K562 (cell line): ENCODE measurements around the gene RNF40. TPM values are rescaled to one million over a fixed set of nuclear protein-coding genes. Genes with fewer than 3 reads are reported as not detected.

Experiments used
- ATAC-seq: fragments of 200-7000 bp; cut with Tn5 transposase; 3 replicates; pipeline ENCODE4 v1.9.1; 2020; ENCODE audit warnings: moderate library complexity
- BruUV-seq: library from RNA; stranded (reverse); fragments of 400-500 nt; replicated peaks from 2 replicates; lab custom pipeline; 2021; lab: Mats Ljungman, UMichigan
- CTCF ChIA-PET: fragments of 300-600 bp; formaldehyde crosslinking; extraction: SDS; loops from one replicate; lab custom pipeline; 2021; ENCODE audit warnings: low intra/inter-chr PET ratio; lab: Yijun Ruan, JAX
- POLR2A ChIA-PET: fragments of 300-600, 350-650 bp; sonication (Branson Sonifier 250); formaldehyde crosslinking; extraction: SDS; loops from one replicate; lab custom pipeline; 2021; ENCODE audit warnings: antibody characterized with exemption, inconsistent platforms; lab: Yijun Ruan, JAX
- DNase-seq, 4 experiments: peaks; one replicate each; pipeline versions ENCODE4 v3.0.0 to v3.0.0-alpha.2; 2011 to 2018; ENCODE audit warnings: low spot score in 3 of 4, mixed read lengths in 3 of 4; ENCODE audit errors: extremely low read depth in 1 of 4
- FAIRE-seq: peaks from 2 replicates; lab custom pipeline; 2011; peaks lifted over from hg19 to GRCh38; lab: Jason Lieb, UNC
- H2AFZ ChIP-seq: 2 replicates; pipeline ENCODE4 v1.6.0; 2011; ENCODE audit warnings: low read depth, low read length, control low read depth, inconsistent platforms
- H3K27ac ChIP-seq: fragments of 200-600 bp; 3 replicates; pipeline ENCODE4 v1.8.0; 2011; ENCODE audit warnings: low read depth, mild to moderate bottlenecking, control low read depth, inconsistent platforms, low read length, moderate library complexity, mixed read lengths; ENCODE audit errors: extremely low read depth
- H3K27me3 ChIP-seq, 2 experiments: fragments of 300-600 bp in 1 of 2; 2 replicates in 1 of 2; 3 replicates in 1 of 2; pipeline versions ENCODE4 v1.6.0 to v1.8.0; 2011; ENCODE audit warnings: inconsistent platforms in 2 of 2, low read length in 2 of 2, mild to moderate bottlenecking in 1 of 2, mixed read lengths in 1 of 2, moderate library complexity in 1 of 2; ENCODE audit not compliant: control insufficient read depth in 2 of 2, insufficient read depth in 2 of 2
- H3K36me3 ChIP-seq: fragments of 300-600 bp; 3 replicates; pipeline ENCODE4 v1.8.0; 2011; ENCODE audit warnings: mild to moderate bottlenecking, low read length, inconsistent platforms; ENCODE audit not compliant: control insufficient read depth, insufficient read depth
- H3K4me1 ChIP-seq, 2 experiments: fragments of 200-600 bp in 1 of 2; replicated peaks in 1 of 2; 2 replicates in 1 of 2; 3 replicates in 1 of 2; pipeline versions ENCODE4 v1.5.1 to v1.8.0; 2011; ENCODE audit warnings: inconsistent platforms in 2 of 2, low read length in 2 of 2, mild to moderate bottlenecking in 1 of 2, mixed read lengths in 1 of 2, moderate library complexity in 1 of 2; ENCODE audit not compliant: control insufficient read depth in 2 of 2, insufficient read depth in 2 of 2
- H3K4me2 ChIP-seq: 2 replicates; pipeline ENCODE4 v1.6.1; 2011; ENCODE audit warnings: low read length, control low read depth, inconsistent platforms, mixed read lengths; ENCODE audit not compliant: insufficient read depth
- H3K4me3 ChIP-seq: fragments of 200-600 bp; sonication (generic), shearing (Covaris generic); 2 replicates; pipeline ENCODE4 v1.5.1; 2016; ENCODE audit warnings: control low read depth, inconsistent platforms
- H3K79me2 ChIP-seq: fragments of 200-600 bp; 3 replicates; pipeline ENCODE4 v1.8.0; 2011; ENCODE audit warnings: low read length, inconsistent platforms; ENCODE audit not compliant: control insufficient read depth, insufficient read depth
- H3K9ac ChIP-seq, 2 experiments: 2 replicates each; pipeline versions ENCODE4 v1.6.0 to v1.6.1; 2011; ENCODE audit warnings: low read depth in 2 of 2, low read length in 2 of 2, control low read depth in 1 of 2, inconsistent platforms in 1 of 2, mild to moderate bottlenecking in 1 of 2, mixed read lengths in 1 of 2; ENCODE audit not compliant: insufficient read depth in 1 of 2
- H3K9me1 ChIP-seq: one replicate; pipeline ENCODE4 v1.6.0; 2011; ENCODE audit warnings: inconsistent platforms, mild to moderate bottlenecking, low read length, moderate library complexity; ENCODE audit not compliant: control insufficient read depth, insufficient read depth
- H3K9me3 ChIP-seq: replicated peaks from 2 replicates; pipeline ENCODE4 v1.5.1; 2011; ENCODE audit warnings: low read depth, low read length, inconsistent platforms; ENCODE audit not compliant: control insufficient read depth, insufficient read depth
- H4K20me1 ChIP-seq: replicated peaks from 2 replicates; pipeline ENCODE4 v1.6.1; 2011; ENCODE audit warnings: low read length, inconsistent platforms, mixed read lengths; ENCODE audit not compliant: control insufficient read depth, insufficient read depth
- ASH1L ChIP-seq: fragments of 450-650 bp; IDR thresholded peaks from 2 replicates; pipeline ENCODE4 v1.6.1; 2018; ENCODE audit warnings: borderline replicate concordance, mild to moderate bottlenecking, low read depth; ENCODE audit not compliant: partially characterized antibody
- DNMT1 ChIP-seq: fragments of 450-650 bp; IDR thresholded peaks from 2 replicates; pipeline ENCODE4 v1.6.1; 2016; ENCODE audit warnings: antibody characterized with exemption, mild to moderate bottlenecking
- E2F3 ChIP-seq: fragments of 250-450 bp; sonication (Bioruptor Pico); IDR thresholded peaks from 2 replicates; pipeline ENCODE4 v1.4.0; 2020; ENCODE audit warnings: mild to moderate bottlenecking
- HOXB6 ChIP-seq: fragments of 250-450 bp; sonication (Bioruptor Pico); IDR thresholded peaks from 2 replicates; pipeline ENCODE4 v1.5.1; 2022; ENCODE audit warnings: mild to moderate bottlenecking, borderline replicate concordance
- KAT7 ChIP-seq: sonication (generic); formaldehyde crosslinking; IDR thresholded peaks from 2 replicates; pipeline ENCODE4 v1.8.0; 2022; ENCODE audit warnings: missing genetic modification reagents, mild to moderate bottlenecking, borderline replicate concordance
- SLC30A9 ChIP-seq: fragments of 250-450 bp; sonication (Bioruptor Pico); IDR thresholded peaks from 2 replicates; pipeline ENCODE4 v1.8.0; 2022; ENCODE audit warnings: mild to moderate bottlenecking, moderate library complexity
- YY1 ChIP-seq, 3 experiments: IDR thresholded peaks; 2 replicates each; pipeline ENCODE4 v1.6.1; 2011; ENCODE audit warnings: low read length in 2 of 3, mild to moderate bottlenecking in 2 of 3, moderate library complexity in 2 of 3, borderline replicate concordance in 1 of 3, control low read depth in 1 of 3, low read depth in 1 of 3; ENCODE audit not compliant: insufficient read depth in 3 of 3, insufficient replicate concordance in 2 of 3, control insufficient read depth in 1 of 3, insufficient read length in 1 of 3; ENCODE audit errors: extremely low read depth in 1 of 3
- ZBTB8A ChIP-seq: fragments of 450-650 bp; IDR thresholded peaks from 2 replicates; pipeline ENCODE4 v1.6.1; 2018; ENCODE audit warnings: mild to moderate bottlenecking, moderate library complexity; ENCODE audit not compliant: partially characterized antibody
- WGBS: fragments of 100-300 bp; shearing (Covaris generic); methylation state at CpG from one replicate; pipeline ENCODE4 v1.1.6; 2016; ENCODE audit warnings: low coverage, mixed read lengths; ENCODE audit not compliant: insufficient coverage; ENCODE audit errors: missing lambda C conversion rate; 5-methylcytosine and 5-hydroxymethylcytosine counted together
- in situ Hi-C: fragments of 300-500 bp; cut with MboI; formaldehyde crosslinking; loops from 4 replicates; pipeline ENCODE4 v1.15.0; 2018; ENCODE audit warnings: inconsistent platforms, mixed read lengths
- intact Hi-C: fragments of 100-400 bp; cut with micrococcal nuclease; formaldehyde crosslinking; loops from 2 replicates; pipeline ENCODE4 v1.14.2; 2022
- polyA plus RNA-seq, 8 experiments: library from polyadenylated mRNA; depleted of rRNA in 4 of 8; stranded (reverse) in 5 of 8; unstranded in 3 of 8; fragments of >200 nt; fragmentation: Nextera tagmentation in 2 of 8; fragmentation: Illumina TruSeq in 1 of 8; extraction: Ambion mirVana in 2 of 8; extraction: Trizol in 1 of 8; gene quantifications; 2 replicates each; pipeline versions ENCODE4 v1.2.1 to v1.2.3, GENCODE V29; 2011 to 2014; ENCODE audit warnings: inconsistent platforms in 1 of 8, missing spikeins in 1 of 8
- total RNA-seq, 7 experiments: library from RNA; depleted of rRNA in 6 of 7; stranded (reverse); fragments of >200 nt in 6 of 7; fragmentation: Illumina TruSeq in 2 of 7; extraction: Trizol in 2 of 7; gene quantifications; 2 replicates each; pipeline versions ENCODE4 v1.2.1 to v1.2.3, GENCODE V29; 2011 to 2021; ENCODE audit warnings: low replicate concordance in 1 of 7
- TF ChIP-seq, protein P1 (sequence below): fragments of 250-450 bp; sonication (Bioruptor Pico); IDR thresholded peaks from 2 replicates; pipeline ENCODE4 v1.5.0; 2020; ENCODE audit warnings: mild to moderate bottlenecking
- TF ChIP-seq, protein P2 (sequence below): fragments of 450-650 bp; IDR thresholded peaks from 2 replicates; pipeline ENCODE4 v1.6.1; 2016; ENCODE audit warnings: low read depth, mild to moderate bottlenecking, moderate library complexity
- TF ChIP-seq, protein P3 (sequence below): sonication (generic); formaldehyde crosslinking; IDR thresholded peaks from 2 replicates; pipeline ENCODE4 v1.8.1; 2023; ENCODE audit warnings: mild to moderate bottlenecking, missing genetic modification reagents
- TF ChIP-seq, protein P4 (sequence below): fragments of 450-650 bp; IDR thresholded peaks from 2 replicates; pipeline ENCODE4 v1.6.1; 2016; ENCODE audit warnings: borderline replicate concordance

RNF40 gene
- total and polyA plus RNA-seq, 9 of the 15 experiments (the other 6 are each of a cell fraction or from before 2014, with no cell fraction given): 6.2 to 129 (median 81.5) TPM

DNA sequence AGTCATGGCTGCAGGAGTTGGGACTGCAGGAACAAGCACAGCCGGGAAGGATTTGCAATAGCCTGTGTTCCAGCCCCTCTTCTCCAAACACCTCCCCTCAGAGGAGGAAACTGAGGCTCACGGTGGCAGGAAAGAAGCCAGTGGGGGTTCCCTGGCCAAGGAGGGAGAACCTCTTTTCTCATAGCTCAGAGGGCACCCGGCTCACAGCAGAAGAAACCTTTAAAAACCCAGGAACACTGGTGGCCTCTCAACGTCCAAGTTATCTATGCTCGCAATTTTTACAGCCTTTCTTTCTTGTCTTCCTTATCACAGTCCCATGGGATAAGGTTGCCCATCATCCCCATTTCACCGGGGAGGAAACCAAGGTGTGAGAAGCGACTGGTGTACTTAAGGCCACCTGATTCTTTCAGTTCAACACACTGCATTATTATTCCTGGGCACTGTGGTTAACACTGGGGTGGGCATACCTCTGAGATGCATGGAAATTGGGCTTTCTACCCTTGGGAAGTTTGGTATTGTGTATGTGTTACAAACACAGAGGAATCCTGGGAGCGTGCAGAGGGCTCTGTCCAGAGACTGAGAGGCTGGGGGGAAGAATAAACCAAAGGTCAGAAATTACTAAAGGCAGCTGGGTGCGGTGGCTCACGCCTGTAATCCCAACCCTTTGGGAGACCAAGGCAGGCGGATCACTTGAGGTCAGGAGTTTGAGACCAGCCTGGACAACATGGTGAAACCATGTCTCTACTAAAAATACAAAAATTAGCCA lies 25.7 kb downstream of the RNF40 start:
- Histone ChIP-seq H3K4me1 (peaks cover 14 to 26% of the 10 kb centered on the region in 2 experiments; a peak in 4 of 5 replicates), H3K4me3 (peak overlapping the region; percentile 73), H3K79me2 (peaks cover 27% of the 10 kb centered on the region), H4K20me1 (no peaks in the 10 kb centered on the region), H3K4me2 (peak overlapping the region; percentile 86), H3K9ac (peak overlapping the region; percentile 88 to 98), H2AFZ (peak overlapping the region; percentile 95), H3K27me3 (no peaks in the 10 kb centered on the region), H3K9me3 (no peaks in the 10 kb centered on the region), H3K9me1 (no peaks in the 10 kb centered on the region), H3K27ac (peak overlapping the region; percentile 87), H3K36me3 (peaks cover 25% of the 10 kb centered on the region; the same call in 1 of the 3 replicates)
- TF ChIP-seq ASH1L: no peak
- TF ChIP-seq, protein P1, sequence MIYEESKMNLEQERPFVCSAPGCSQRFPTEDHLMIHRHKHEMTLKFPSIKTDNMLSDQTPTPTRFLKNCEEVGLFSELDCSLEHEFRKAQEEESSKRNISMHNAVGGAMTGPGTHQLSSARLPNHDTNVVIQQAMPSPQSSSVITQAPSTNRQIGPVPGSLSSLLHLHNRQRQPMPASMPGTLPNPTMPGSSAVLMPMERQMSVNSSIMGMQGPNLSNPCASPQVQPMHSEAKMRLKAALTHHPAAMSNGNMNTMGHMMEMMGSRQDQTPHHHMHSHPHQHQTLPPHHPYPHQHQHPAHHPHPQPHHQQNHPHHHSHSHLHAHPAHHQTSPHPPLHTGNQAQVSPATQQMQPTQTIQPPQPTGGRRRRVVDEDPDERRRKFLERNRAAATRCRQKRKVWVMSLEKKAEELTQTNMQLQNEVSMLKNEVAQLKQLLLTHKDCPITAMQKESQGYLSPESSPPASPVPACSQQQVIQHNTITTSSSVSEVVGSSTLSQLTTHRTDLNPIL (CRISPR knock-in tag): no peak
- no peak for TF ChIP-seq E2F3 (CRISPR knock-in tag)
- TF ChIP-seq, protein P2, sequence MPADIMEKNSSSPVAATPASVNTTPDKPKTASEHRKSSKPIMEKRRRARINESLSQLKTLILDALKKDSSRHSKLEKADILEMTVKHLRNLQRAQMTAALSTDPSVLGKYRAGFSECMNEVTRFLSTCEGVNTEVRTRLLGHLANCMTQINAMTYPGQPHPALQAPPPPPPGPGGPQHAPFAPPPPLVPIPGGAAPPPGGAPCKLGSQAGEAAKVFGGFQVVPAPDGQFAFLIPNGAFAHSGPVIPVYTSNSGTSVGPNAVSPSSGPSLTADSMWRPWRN: no peak
- no peak for TF ChIP-seq SLC30A9 (CRISPR knock-in tag)
- no peak for TF ChIP-seq HOXB6 (CRISPR knock-in tag)
- TF ChIP-seq, protein P3, sequence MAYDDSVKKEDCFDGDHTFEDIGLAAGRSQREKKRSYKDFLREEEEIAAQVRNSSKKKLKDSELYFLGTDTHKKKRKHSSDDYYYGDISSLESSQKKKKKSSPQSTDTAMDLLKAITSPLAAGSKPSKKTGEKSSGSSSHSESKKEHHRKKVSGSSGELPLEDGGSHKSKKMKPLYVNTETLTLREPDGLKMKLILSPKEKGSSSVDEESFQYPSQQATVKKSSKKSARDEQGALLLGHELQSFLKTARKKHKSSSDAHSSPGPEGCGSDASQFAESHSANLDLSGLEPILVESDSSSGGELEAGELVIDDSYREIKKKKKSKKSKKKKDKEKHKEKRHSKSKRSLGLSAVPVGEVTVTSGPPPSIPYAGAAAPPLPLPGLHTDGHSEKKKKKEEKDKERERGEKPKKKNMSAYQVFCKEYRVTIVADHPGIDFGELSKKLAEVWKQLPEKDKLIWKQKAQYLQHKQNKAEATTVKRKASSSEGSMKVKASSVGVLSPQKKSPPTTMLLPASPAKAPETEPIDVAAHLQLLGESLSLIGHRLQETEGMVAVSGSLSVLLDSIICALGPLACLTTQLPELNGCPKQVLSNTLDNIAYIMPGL (CRISPR knock-in tag): no peak
- no peak for TF ChIP-seq DNMT1
- TF ChIP-seq YY1 (IDR thresholded peaks at IDR 0.05; ENCODE audit: borderline replicate concordance in 1 of 3, control insufficient read depth in 1 of 3, extremely low read depth in 1 of 3, insufficient read depth in 3 of 3, insufficient read length in 1 of 3, insufficient replicate concordance in 2 of 3, low read depth in 1 of 3, low read length in 2 of 3): peak in 1 of 3 experiments; percentile 40
- TF ChIP-seq KAT7: 0 out of 2 replicates have a peak, but pooled peaks have one; percentile 4
- TF ChIP-seq, protein P4, sequence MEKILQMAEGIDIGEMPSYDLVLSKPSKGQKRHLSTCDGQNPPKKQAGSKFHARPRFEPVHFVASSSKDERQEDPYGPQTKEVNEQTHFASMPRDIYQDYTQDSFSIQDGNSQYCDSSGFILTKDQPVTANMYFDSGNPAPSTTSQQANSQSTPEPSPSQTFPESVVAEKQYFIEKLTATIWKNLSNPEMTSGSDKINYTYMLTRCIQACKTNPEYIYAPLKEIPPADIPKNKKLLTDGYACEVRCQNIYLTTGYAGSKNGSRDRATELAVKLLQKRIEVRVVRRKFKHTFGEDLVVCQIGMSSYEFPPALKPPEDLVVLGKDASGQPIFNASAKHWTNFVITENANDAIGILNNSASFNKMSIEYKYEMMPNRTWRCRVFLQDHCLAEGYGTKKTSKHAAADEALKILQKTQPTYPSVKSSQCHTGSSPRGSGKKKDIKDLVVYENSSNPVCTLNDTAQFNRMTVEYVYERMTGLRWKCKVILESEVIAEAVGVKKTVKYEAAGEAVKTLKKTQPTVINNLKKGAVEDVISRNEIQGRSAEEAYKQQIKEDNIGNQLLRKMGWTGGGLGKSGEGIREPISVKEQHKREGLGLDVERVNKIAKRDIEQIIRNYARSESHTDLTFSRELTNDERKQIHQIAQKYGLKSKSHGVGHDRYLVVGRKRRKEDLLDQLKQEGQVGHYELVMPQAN: no peak
- TF ChIP-seq ZBTB8A: no peak
- CTCF ChIA-PET: no interaction called here
- WGBS: 34% methylated on average over 11 of the region's 11 CpGs
- intact Hi-C loops: loop anchor here (1.0 kb wide), 1 partner anchor 18 kb away; no protein-coding TSS in a partner anchor
- POLR2A ChIA-PET: interaction anchor here (1.0 to 2.7 kb wide), 6 partner anchors 9 to 18 kb away, joined by 3 to 12 read pairs (median 7); no protein-coding TSS in a partner anchor
- FAIRE-seq (peak; percentile 56), DNase-seq (no peak), ATAC-seq (peak; percentile 5)
- in situ Hi-C loops: no loop called here
- BruUV-seq: TSS peak; percentile 78
